ENCODE data around the gene VLDLR.

VLDLR gene

DNA sequence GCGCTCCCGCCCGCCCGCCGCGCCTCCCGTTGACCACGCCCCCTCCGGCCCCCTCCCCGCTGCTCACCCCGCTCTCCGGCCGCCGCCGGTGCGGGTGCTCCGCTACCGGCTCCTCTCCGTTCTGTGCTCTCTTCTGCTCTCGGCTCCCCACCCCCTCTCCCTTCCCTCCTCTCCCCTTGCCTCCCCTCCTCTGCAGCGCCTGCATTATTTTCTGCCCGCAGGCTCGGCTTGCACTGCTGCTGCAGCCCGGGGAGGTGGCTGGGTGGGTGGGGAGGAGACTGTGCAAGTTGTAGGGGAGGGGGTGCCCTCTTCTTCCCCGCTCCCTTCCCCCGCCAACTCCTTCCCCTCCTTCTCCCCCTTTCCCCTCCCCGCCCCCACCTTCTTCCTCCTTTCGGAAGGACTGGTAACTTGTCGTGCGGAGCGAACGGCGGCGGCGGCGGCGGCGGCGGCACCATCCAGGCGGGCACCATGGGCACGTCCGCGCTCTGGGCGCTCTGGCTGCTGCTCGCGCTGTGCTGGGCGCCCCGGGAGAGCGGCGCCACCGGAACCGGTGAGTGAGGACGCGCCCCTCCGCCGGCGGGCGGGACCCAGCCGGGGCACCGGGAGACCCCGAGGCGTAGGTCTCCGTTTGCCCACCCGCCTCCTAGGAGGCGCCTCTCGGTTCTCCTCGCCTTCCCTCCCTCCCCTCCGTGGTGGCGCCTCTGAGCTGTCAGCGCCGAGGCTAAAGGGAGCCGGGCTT is at the start of gene VLDLR:
Gene VLDLR (plus strand): TSS at position 66 of the 739 bp plus-strand sequence. CDS start 403 bp downstream, at position 469.
- Histone ChIP-seq H3K4me1 (ENCODE audit: insufficient read depth, low read length) (peaks cover 15% of the 10 kb centered on the region), H3K9ac (ENCODE audit: low read depth, low read length) (peak within 1 kb of the TSS; percentile 88), H3K9me3 (ENCODE audit: insufficient read depth, low read depth, low read length) (no peaks in the 10 kb centered on the region), H3K4me3 (ENCODE audit: low read length) (peak within 1 kb of the TSS; percentile 83), H3K36me3 (ENCODE audit: insufficient read depth, low read depth, low read length) (no peaks in the 10 kb centered on the region), H3K27me3 (ENCODE audit: insufficient read depth, low read length) (peaks cover 47% of the 10 kb centered on the region), H3K27ac (ENCODE audit: low read length) (no peak within 1 kb of the TSS)

GRCh38 chr9:2574203-2574602 is 47.4 kb upstream of the VLDLR start:
- no peak overlapping the region for H3K4me3 ChIP-seq (ENCODE audit: low read length)
- H3K9ac ChIP-seq (ENCODE audit: low read depth, low read length), result no peak overlapping the region
- H3K27me3 ChIP-seq (ENCODE audit: insufficient read depth, low read length), result no peaks in the 10 kb centered on the region
- no peaks in the 10 kb centered on the region for H3K4me1 ChIP-seq (ENCODE audit: insufficient read depth, low read length)
- H3K9me3 ChIP-seq (ENCODE audit: insufficient read depth, low read depth, low read length), result no peaks in the 10 kb centered on the region
- H3K27ac ChIP-seq (ENCODE audit: low read length), result no peak overlapping the region
- no peaks in the 10 kb centered on the region for H3K36me3 ChIP-seq (ENCODE audit: insufficient read depth, low read depth, low read length)

DNA sequence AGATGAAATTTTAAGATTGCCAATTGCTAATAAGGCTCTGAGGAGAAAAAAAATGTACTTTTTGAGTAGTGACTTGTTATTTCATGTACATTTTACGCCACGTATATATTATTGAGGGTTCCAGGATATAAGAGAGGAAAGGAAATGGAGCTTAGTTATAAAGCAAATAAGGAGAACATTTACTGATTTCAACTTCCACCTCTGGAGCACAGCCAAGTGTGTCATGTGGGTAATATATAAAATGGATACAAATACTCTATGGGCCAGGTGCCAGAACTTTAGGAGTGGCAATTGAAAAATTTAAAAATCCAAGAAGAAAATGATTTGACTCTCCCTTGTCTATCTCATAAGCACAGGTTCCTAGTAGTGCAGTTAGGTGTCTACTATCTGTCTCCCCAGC is 45.0 kb upstream of the VLDLR start:
- Histone ChIP-seq H3K4me3 (ENCODE audit: low read length) (no peak overlapping the region), H3K4me1 (ENCODE audit: insufficient read depth, low read length) (no peaks in the 10 kb centered on the region), H3K9me3 (ENCODE audit: insufficient read depth, low read depth, low read length) (no peaks in the 10 kb centered on the region), H3K27me3 (ENCODE audit: insufficient read depth, low read length) (no peaks in the 10 kb centered on the region), H3K9ac (ENCODE audit: low read depth, low read length) (no peak overlapping the region), H3K27ac (ENCODE audit: low read length) (no peak overlapping the region), H3K36me3 (ENCODE audit: insufficient read depth, low read depth, low read length) (no peaks in the 10 kb centered on the region)

- Histone ChIP-seq H3K27ac (ENCODE audit: low read length) (no peak overlapping the region), H3K36me3 (ENCODE audit: insufficient read depth, low read depth, low read length) (no peaks in the 10 kb centered on the region), H3K4me3 (ENCODE audit: low read length) (no peak overlapping the region), H3K27me3 (ENCODE audit: insufficient read depth, low read length) (no peaks in the 10 kb centered on the region), H3K4me1 (ENCODE audit: insufficient read depth, low read length) (no peaks in the 10 kb centered on the region), H3K9ac (ENCODE audit: low read depth, low read length) (no peak overlapping the region), H3K9me3 (ENCODE audit: insufficient read depth, low read depth, low read length) (peaks cover 4% of the 10 kb centered on the region; the same call in 1 of the 2 replicates)
Measured at GRCh38 chr9:2583308-2584013, 38.1 kb upstream of the VLDLR start.

- Histone ChIP-seq H3K27me3 (ENCODE audit: insufficient read depth, low read length) (no peaks in the 10 kb centered on the region), H3K36me3 (ENCODE audit: insufficient read depth, low read depth, low read length) (no peaks in the 10 kb centered on the region), H3K4me3 (ENCODE audit: low read length) (no peak overlapping the region), H3K9me3 (ENCODE audit: insufficient read depth, low read depth, low read length) (peaks cover 25% of the 10 kb centered on the region), H3K4me1 (ENCODE audit: insufficient read depth, low read length) (no peaks in the 10 kb centered on the region), H3K27ac (ENCODE audit: low read length) (no peak overlapping the region), H3K9ac (ENCODE audit: low read depth, low read length) (no peak overlapping the region)
Measured at GRCh38 chr9:2591967-2592366, 29.6 kb upstream of the VLDLR start.

- no peaks in the 10 kb centered on the region for H3K27me3 ChIP-seq (ENCODE audit: insufficient read depth, low read length)
- no peak overlapping the region for H3K4me3 ChIP-seq (ENCODE audit: low read length)
- no peak overlapping the region for H3K27ac ChIP-seq (ENCODE audit: low read length)
- H3K9me3 ChIP-seq (ENCODE audit: insufficient read depth, low read depth, low read length), result peaks cover 21% of the 10 kb centered on the region
- no peaks in the 10 kb centered on the region for H3K4me1 ChIP-seq (ENCODE audit: insufficient read depth, low read length)
- H3K36me3 ChIP-seq (ENCODE audit: insufficient read depth, low read depth, low read length), result no peaks in the 10 kb centered on the region
- H3K9ac ChIP-seq (ENCODE audit: low read depth, low read length), result no peak overlapping the region
Measured at GRCh38 chr9:2593744-2594143, 27.8 kb upstream of the VLDLR start.

DNA sequence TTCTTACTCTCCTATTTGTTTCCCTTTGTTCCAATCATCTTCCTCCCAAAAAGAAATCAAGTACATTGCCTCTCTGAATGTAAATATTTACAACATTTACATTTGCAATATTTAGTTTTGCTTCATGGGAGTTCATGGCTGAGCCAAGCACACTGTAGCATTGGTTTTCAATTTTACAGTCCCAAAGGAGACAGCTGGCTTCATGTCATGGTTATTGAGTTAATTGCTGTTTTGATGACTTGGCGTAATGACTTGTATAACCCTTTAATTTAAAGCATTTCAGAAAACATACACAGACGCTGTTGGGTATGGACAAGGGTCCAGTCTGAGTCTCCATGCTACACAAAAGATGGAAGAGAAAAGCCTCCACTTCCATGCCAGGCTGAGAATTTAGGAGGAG is 25.6 kb upstream of the VLDLR start:
- Histone ChIP-seq H3K4me1 (ENCODE audit: insufficient read depth, low read length) (no peaks in the 10 kb centered on the region), H3K9ac (ENCODE audit: low read depth, low read length) (no peak overlapping the region), H3K4me3 (ENCODE audit: low read length) (no peak overlapping the region), H3K9me3 (ENCODE audit: insufficient read depth, low read depth, low read length) (peaks cover 21% of the 10 kb centered on the region), H3K27ac (ENCODE audit: low read length) (no peak overlapping the region), H3K27me3 (ENCODE audit: insufficient read depth, low read length) (no peaks in the 10 kb centered on the region), H3K36me3 (ENCODE audit: insufficient read depth, low read depth, low read length) (no peaks in the 10 kb centered on the region)

GRCh38 chr9:2597483-2597882 is 24.1 kb upstream of the VLDLR start:
- Histone ChIP-seq H3K27me3 (ENCODE audit: insufficient read depth, low read length) (no peaks in the 10 kb centered on the region), H3K36me3 (ENCODE audit: insufficient read depth, low read depth, low read length) (no peaks in the 10 kb centered on the region), H3K4me1 (ENCODE audit: insufficient read depth, low read length) (no peaks in the 10 kb centered on the region), H3K9ac (ENCODE audit: low read depth, low read length) (no peak overlapping the region), H3K4me3 (ENCODE audit: low read length) (no peak overlapping the region), H3K27ac (ENCODE audit: low read length) (no peak overlapping the region), H3K9me3 (ENCODE audit: insufficient read depth, low read depth, low read length) (peaks cover 8% of the 10 kb centered on the region)

- Histone ChIP-seq H3K27me3 (ENCODE audit: insufficient read depth, low read length) (no peaks in the 10 kb centered on the region), H3K9ac (ENCODE audit: low read depth, low read length) (no peak overlapping the region), H3K4me1 (ENCODE audit: insufficient read depth, low read length) (no peaks in the 10 kb centered on the region), H3K4me3 (ENCODE audit: low read length) (no peak overlapping the region), H3K9me3 (ENCODE audit: insufficient read depth, low read depth, low read length) (no peaks in the 10 kb centered on the region), H3K27ac (ENCODE audit: low read length) (no peak overlapping the region), H3K36me3 (ENCODE audit: insufficient read depth, low read depth, low read length) (no peaks in the 10 kb centered on the region)
Measured at GRCh38 chr9:2599896-2600295, 21.7 kb upstream of the VLDLR start.

GRCh38 chr9:2600307-2600706 is 21.3 kb upstream of the VLDLR start:
- Histone ChIP-seq H3K4me1 (ENCODE audit: insufficient read depth, low read length) (no peaks in the 10 kb centered on the region), H3K27ac (ENCODE audit: low read length) (no peak overlapping the region), H3K27me3 (ENCODE audit: insufficient read depth, low read length) (no peaks in the 10 kb centered on the region), H3K36me3 (ENCODE audit: insufficient read depth, low read depth, low read length) (no peaks in the 10 kb centered on the region), H3K4me3 (ENCODE audit: low read length) (no peak overlapping the region), H3K9ac (ENCODE audit: low read depth, low read length) (no peak overlapping the region), H3K9me3 (ENCODE audit: insufficient read depth, low read depth, low read length) (no peaks in the 10 kb centered on the region)

DNA sequence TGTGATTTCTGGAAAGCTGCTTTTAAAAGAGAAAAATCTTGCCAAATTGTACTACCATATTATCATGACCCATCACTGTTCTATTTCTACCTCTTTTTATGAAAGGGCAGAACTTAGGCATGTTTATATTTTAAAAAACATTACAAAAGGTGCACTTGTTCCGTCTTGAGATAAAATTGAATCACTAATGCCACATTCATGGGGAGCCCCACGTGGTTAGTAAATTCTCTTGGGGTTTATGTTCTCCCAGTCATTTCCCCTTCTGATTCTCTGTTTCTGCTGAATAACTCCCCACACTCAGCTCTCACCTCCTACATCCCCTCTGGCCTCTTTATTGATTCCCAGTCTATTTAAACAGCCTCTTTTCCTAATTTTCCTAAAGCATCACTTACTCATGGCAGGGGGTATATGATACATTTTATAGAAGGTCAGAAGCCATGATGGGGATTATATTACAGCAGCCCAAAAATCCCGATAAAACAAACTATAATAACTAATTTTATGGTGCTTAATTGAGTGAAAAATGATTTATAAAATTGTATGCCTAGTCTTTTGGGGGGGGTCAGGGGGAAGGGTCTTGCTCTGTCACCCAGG is 19.7 kb upstream of the VLDLR start:
- Histone ChIP-seq H3K9ac (ENCODE audit: low read depth, low read length) (no peak overlapping the region), H3K36me3 (ENCODE audit: insufficient read depth, low read depth, low read length) (no peaks in the 10 kb centered on the region), H3K4me1 (ENCODE audit: insufficient read depth, low read length) (no peaks in the 10 kb centered on the region), H3K4me3 (ENCODE audit: low read length) (no peak overlapping the region), H3K9me3 (ENCODE audit: insufficient read depth, low read depth, low read length) (no peaks in the 10 kb centered on the region), H3K27me3 (ENCODE audit: insufficient read depth, low read length) (no peaks in the 10 kb centered on the region), H3K27ac (ENCODE audit: low read length) (no peak overlapping the region)

- Histone ChIP-seq H3K36me3 (ENCODE audit: insufficient read depth, low read depth, low read length) (no peaks in the 10 kb centered on the region), H3K9ac (ENCODE audit: low read depth, low read length) (no peak overlapping the region), H3K27me3 (ENCODE audit: insufficient read depth, low read length) (no peaks in the 10 kb centered on the region), H3K4me3 (ENCODE audit: low read length) (no peak overlapping the region), H3K4me1 (ENCODE audit: insufficient read depth, low read length) (no peaks in the 10 kb centered on the region), H3K27ac (ENCODE audit: low read length) (no peak overlapping the region), H3K9me3 (ENCODE audit: insufficient read depth, low read depth, low read length) (no peaks in the 10 kb centered on the region)
Measured at GRCh38 chr9:2602704-2603116, 18.9 kb upstream of the VLDLR start.
